A549 (cell line): ENCODE results near the gene CDH4.

Experiments
- CBX2 ChIP-seq: fragments of 200-600 bp; sonication (generic); IDR thresholded peaks from 2 replicates; pipeline ENCODE4 v1.6.1; 2016; ENCODE audit warnings: low read depth, mild to moderate bottlenecking, borderline replicate concordance
- CEBPB ChIP-seq, 2 experiments: fragments of >200 bp in 1 of 2; sonication (Bioruptor Twin) in 1 of 2; formaldehyde crosslinking in 1 of 2; IDR thresholded peaks; 2 replicates each; pipeline ENCODE4 v1.6.1; 2012 to 2016
- CTCF ChIP-seq: fragments of >200 bp; sonication (Bioruptor Twin); formaldehyde crosslinking; IDR thresholded peaks from 3 replicates; pipeline ENCODE4 v1.5.1; 2016
- EP300 ChIP-seq, 2 experiments: fragments of >200 bp; sonication (Bioruptor Twin); formaldehyde crosslinking; IDR thresholded peaks; 2 replicates in 1 of 2; 3 replicates in 1 of 2; pipeline ENCODE4 v1.6.1; 2016 to 2017
- JUN ChIP-seq, 2 experiments: fragments of >200 bp; sonication (Bioruptor Twin); formaldehyde crosslinking; IDR thresholded peaks; 2 replicates in 1 of 2; 3 replicates in 1 of 2; pipeline ENCODE4 v1.6.1; 2016 to 2017
- KDM1A ChIP-seq: fragments of 200-600 bp; sonication (generic); IDR thresholded peaks from 2 replicates; pipeline ENCODE4 v1.6.1; 2016; ENCODE audit warnings: low read depth, mild to moderate bottlenecking
- NFE2L2 ChIP-seq: fragments of 150-350 bp; conservative IDR thresholded peaks from 2 replicates; pipeline ENCODE4 v1.6.1; 2014; ENCODE audit warnings: low read length
- POLR2A ChIP-seq: IDR thresholded peaks from 2 replicates; pipeline ENCODE4 v1.6.1; 2012; ENCODE audit warnings: mild to moderate bottlenecking, low read length
- SREBF2 ChIP-seq: fragments of 450-650 bp; IDR thresholded peaks from 2 replicates; pipeline ENCODE4 v1.6.1; 2014; ENCODE audit warnings: mild to moderate bottlenecking, moderate library complexity

GRCh38 chr20:61230166-61230565, 21.9 kb upstream of the CDH4 start:
- no peak for TF ChIP-seq POLR2A
- no peak for TF ChIP-seq NFE2L2
- no peak for TF ChIP-seq CTCF
- no peak for TF ChIP-seq JUN (IDR thresholded peaks at IDR 0.05)
- TF ChIP-seq EP300 (IDR thresholded peaks at IDR 0.05), result no peak
- no peak for TF ChIP-seq KDM1A
- no peak for TF ChIP-seq SREBF2
- no peak for TF ChIP-seq CBX2
- TF ChIP-seq CEBPB (IDR thresholded peaks at IDR 0.05), result no peak
